ENCODE results near the gene CLN3.
A peak's percentile ranks its signal among the peaks of the same experiment; 100 is the strongest.

CLN3 gene

DNA sequence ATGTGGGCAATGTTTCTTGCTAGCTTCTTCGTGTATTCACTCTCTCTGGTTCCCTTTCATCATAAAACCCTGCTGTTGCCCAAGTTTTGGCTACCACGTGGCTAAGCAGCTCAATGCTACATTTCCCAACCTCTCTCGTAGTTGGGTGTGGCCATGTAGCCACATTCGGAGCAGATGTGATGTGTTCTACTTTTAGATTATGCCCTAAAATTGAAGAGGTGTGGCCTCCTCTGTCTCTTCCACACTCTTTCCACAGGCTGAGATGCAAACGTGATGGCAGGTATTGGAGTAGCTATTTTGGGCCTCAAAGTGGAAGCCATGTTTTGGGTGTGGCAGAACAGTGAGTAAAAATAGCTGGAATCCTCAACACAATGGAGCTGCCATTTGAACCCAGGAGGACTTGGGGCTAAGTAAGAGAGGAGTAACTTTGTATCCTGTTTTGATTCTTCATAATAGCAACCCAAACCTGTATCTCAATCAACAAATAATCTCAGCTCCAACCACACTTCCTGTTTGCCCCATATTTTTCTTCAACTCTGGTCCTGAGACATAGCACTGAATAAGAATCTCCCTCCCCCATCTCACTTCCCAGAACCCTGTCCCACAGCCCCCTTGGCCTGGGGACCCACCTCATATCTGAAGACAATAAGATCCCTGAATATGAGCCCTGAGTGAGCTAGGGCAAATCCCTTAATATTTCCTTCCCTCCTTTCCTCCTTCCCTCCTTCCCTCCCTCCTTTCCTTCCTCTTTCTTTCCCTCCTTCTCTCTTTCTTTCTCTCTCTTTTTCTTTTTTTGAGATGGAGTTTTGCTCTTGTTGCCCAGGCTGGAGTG lies 42.9 kb upstream of the CLN3 start:
- DNase-seq (ENCODE audit: low read depth) = peak; percentile 93
- TF ChIP-seq, protein P1, sequence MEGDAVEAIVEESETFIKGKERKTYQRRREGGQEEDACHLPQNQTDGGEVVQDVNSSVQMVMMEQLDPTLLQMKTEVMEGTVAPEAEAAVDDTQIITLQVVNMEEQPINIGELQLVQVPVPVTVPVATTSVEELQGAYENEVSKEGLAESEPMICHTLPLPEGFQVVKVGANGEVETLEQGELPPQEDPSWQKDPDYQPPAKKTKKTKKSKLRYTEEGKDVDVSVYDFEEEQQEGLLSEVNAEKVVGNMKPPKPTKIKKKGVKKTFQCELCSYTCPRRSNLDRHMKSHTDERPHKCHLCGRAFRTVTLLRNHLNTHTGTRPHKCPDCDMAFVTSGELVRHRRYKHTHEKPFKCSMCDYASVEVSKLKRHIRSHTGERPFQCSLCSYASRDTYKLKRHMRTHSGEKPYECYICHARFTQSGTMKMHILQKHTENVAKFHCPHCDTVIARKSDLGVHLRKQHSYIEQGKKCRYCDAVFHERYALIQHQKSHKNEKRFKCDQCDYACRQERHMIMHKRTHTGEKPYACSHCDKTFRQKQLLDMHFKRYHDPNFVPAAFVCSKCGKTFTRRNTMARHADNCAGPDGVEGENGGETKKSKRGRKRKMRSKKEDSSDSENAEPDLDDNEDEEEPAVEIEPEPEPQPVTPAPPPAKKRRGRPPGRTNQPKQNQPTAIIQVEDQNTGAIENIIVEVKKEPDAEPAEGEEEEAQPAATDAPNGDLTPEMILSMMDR (IDR thresholded peaks at IDR 0.05; ENCODE audit: low read depth, low read length) = no peak
- TF ChIP-seq POLR2A (IDR thresholded peaks at IDR 0.05; ENCODE audit: extremely low read depth, insufficient read length) (no peak), MYC (IDR thresholded peaks at IDR 0.05; ENCODE audit: low read depth, low read length) (peak; percentile 99)
- TF ChIP-seq, protein P2, sequence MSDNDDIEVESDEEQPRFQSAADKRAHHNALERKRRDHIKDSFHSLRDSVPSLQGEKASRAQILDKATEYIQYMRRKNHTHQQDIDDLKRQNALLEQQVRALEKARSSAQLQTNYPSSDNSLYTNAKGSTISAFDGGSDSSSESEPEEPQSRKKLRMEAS (IDR thresholded peaks at IDR 0.05; ENCODE audit: low read depth, low read length) = peak; percentile 98
- H3K4me3 ChIP-seq (ENCODE audit: low read depth, low read length) = no peak overlapping the region

DNA sequence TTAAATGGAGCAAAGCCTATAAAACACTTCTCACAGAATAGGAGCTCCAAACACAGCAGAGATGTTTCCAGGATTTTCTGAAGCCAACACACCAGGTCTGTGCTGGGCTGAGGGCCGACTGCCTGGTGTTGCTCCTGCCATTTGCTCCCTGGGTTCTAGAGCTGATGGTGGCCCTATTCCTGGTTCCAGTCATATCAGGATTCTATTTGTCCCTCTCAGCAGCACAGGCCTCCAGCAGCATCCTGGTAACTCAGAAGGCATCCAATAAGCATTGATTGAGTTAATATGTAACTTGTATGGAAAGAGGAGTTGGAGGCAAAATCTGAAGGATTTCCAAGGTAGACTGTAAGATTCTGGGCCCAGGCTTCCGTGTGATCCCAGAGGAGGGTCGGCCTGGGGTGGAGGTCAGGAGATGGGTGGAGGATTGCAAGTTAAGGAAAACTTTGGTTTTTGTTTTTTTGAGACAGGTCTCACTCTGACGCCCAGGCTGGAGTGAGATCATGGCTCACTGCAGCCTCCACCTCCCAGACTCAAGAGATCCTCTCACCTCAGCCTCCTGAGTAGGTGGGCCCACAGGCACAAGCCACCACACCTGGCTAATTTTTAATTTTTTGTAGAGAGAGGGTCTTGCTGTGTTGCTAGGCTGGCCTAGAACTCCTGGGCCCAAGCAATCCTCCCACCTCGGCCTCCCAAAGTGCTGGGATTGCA lies 41.2 kb upstream of the CLN3 start:
- TF ChIP-seq, protein P1 (IDR thresholded peaks at IDR 0.05; ENCODE audit: low read depth, low read length) = no peak
- TF ChIP-seq MYC (IDR thresholded peaks at IDR 0.05; ENCODE audit: low read depth, low read length) (no peak), POLR2A (IDR thresholded peaks at IDR 0.05; ENCODE audit: extremely low read depth, insufficient read length) (no peak)
- TF ChIP-seq, protein P2 (IDR thresholded peaks at IDR 0.05; ENCODE audit: low read depth, low read length) = no peak
- DNase-seq (ENCODE audit: low read depth) = no peak
- H3K4me3 ChIP-seq (ENCODE audit: low read depth, low read length) = no peak overlapping the region

DNA sequence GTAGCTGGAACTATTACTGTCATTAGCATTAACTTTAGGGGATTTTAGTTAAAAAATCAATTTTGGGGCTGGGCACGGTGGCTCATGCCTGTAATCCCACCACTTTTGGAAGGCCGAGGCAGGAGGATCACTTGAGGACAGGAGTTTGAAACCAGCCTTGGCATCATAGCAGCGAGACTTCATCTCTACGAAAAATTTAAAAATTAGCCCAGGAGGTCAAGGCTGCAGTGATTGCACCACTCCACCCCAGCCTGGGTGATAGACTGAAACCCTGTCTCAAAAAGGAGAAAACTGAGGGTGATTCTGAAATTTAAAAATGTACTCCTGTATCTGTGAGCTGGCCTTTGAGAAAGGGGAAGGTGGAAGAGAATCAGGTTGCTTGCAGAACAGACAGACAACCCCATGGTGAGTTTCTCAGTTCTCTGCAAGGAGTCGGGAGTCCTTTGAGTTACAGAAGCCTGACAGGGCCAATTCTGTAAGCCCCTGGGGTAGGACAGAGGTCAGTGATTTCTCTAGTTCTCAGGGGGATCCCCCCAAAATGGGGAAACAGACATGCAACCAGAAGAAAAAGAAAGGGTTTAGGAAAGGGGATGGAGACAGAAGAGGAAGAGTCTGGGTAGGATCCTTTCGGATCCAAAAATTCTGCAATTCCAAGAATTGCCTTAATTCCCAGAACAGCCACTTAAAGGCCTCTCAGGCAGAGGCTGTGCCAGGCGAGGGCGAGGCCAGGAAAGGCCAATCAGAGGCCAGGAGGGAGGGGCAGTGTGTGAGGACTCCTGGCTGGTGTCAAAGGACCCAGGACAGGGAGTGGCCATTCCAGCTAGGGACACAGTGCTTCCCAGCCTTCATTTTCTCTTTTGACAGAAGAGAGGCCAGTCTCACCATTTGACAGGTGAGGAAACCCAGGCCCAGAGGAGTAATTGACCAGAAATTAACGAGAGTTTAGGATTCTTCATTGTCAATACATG lies 40.2 kb upstream of the CLN3 start:
- H3K4me3 ChIP-seq (ENCODE audit: low read depth, low read length) = no peak overlapping the region
- no peak for DNase-seq (ENCODE audit: low read depth)
- TF ChIP-seq POLR2A (IDR thresholded peaks at IDR 0.05; ENCODE audit: extremely low read depth, insufficient read length) (no peak), MYC (IDR thresholded peaks at IDR 0.05; ENCODE audit: low read depth, low read length) (no peak)
- TF ChIP-seq, protein P2 (IDR thresholded peaks at IDR 0.05; ENCODE audit: low read depth, low read length) = no peak
- TF ChIP-seq, protein P1 (IDR thresholded peaks at IDR 0.05; ENCODE audit: low read depth, low read length) = no peak

DNA sequence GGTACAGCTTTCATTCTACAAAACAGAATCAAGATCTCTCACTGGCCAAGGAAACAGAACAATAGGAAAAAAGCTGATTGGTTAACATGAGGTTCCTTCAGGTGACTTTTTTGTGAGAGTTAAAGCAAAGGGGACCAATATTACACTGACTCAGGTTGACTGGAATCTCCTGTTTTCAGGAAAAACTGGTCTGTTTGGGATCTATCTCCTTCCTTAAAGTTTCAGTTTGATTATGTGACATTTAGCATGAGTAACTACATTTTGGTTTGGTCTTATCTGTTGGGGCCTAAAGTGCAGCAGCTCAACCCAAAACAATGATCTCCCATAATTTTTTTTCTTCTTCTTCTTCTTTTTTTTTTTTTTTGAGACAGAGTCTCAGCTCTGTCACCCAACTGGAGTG lies 37.2 kb upstream of the CLN3 start:
- TF ChIP-seq POLR2A (IDR thresholded peaks at IDR 0.05; ENCODE audit: extremely low read depth, insufficient read length) (no peak), MYC (IDR thresholded peaks at IDR 0.05; ENCODE audit: low read depth, low read length) (no peak)
- TF ChIP-seq, protein P1 (IDR thresholded peaks at IDR 0.05; ENCODE audit: low read depth, low read length) = no peak
- TF ChIP-seq, protein P2 (IDR thresholded peaks at IDR 0.05; ENCODE audit: low read depth, low read length) = no peak
- H3K4me3 ChIP-seq (ENCODE audit: low read depth, low read length) = no peak overlapping the region

DNA sequence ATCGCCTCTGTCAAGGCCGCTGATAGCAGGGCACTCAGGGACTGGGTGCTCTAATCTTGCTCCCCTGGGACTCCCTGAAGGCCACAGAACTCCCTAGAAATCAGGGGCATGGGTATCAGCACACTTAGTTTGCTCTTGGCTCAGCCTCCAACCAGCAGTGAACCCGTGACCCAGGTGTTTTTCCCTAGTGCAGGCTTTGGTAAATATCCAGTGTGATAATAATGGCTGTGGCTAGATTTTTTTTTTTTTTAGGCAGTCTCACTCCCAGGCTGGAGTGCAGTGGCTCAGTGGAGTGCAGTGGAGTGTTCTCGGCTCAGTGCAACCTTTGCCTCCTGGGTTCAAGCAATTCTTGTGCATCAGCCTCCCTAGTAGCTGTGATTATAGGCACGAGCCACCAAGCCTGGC lies 36.6 kb upstream of the CLN3 start:
- no peak for TF ChIP-seq POLR2A (IDR thresholded peaks at IDR 0.05; ENCODE audit: extremely low read depth, insufficient read length)
- TF ChIP-seq, protein P2 (IDR thresholded peaks at IDR 0.05; ENCODE audit: low read depth, low read length) = no peak
- TF ChIP-seq MYC (IDR thresholded peaks at IDR 0.05; ENCODE audit: low read depth, low read length) = no peak
- TF ChIP-seq, protein P1 (IDR thresholded peaks at IDR 0.05; ENCODE audit: low read depth, low read length) = no peak
- H3K4me3 ChIP-seq (ENCODE audit: low read depth, low read length) = no peak overlapping the region
- no peak for DNase-seq (ENCODE audit: low read depth)

More for the DNA sequence above, 37.2 kb upstream of the CLN3 start:
- no peak for DNase-seq (ENCODE audit: low read depth)

All from NB4 (cell line).